Measurements from ENCODE around the gene WFDC1.

GRCh38 chr16:84378099-84378498, 83.4 kb downstream of the WFDC1 start:
- TF ChIP-seq POLR2A (IDR thresholded peaks at IDR 0.05) (no peak), CTCF (IDR thresholded peaks at IDR 0.05) (no peak), POLR2AphosphoS5 (IDR thresholded peaks at IDR 0.05) (no peak)
